Stimulated activated CD4-positive, alpha-beta T cell treated with anti-CD3 and anti-CD28 coated beads, Interleukin-4, amount 100 ng/mL, for 48 hours (primary cell): Measurements from ENCODE around the gene HES5.
"Not testable (repeated sequence)": the region's sequence is repeated elsewhere in the genome, so short reads cannot be mapped to it uniquely, and the experiment has no call there.

Experiments used
- DNase-seq, 2 donors: peaks; one replicate each; pipeline ENCODE4 v3.0.0-alpha.2; 2020; ENCODE audit warnings: low read depth in 2 of 2

The HES5 gene

DNA sequence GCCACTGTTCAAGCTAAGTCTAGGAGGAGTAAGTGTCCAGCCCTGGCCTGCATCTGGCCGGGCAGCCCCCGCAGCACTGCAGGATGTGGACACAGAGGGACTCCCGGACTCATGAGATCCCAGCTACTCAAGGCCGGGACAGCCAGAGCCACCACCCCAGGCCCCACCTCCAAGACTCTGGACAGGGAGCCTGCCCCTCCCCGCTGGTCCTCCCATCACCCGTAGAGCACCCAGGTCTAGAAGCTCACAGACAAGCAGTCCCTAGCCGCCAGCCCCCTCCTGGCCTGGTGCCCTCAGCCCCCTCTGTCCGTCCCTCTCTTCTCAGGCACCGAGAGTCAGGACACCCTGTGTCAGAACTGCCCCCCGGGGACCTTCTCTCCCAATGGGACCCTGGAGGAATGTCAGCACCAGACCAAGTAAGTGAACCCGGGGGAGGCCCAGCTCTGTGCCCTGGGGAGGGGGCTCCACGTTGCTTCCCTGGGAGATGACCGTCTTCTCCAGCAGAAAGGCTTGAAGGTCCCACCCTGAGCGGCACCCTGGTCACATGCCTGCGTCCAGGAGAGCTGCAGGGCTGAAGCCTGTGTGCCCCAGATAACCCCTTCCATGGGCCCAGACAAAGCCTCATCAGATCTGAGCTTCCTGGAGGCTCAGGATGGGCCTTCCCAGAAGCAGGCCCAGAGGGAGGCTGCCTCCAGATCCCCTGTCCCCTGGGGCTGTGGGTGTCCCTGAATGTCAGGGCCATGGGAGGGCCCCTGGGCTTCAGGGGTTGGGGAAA lies 30.4 kb upstream of the HES5 start:
- no peak for DNase-seq

DNA sequence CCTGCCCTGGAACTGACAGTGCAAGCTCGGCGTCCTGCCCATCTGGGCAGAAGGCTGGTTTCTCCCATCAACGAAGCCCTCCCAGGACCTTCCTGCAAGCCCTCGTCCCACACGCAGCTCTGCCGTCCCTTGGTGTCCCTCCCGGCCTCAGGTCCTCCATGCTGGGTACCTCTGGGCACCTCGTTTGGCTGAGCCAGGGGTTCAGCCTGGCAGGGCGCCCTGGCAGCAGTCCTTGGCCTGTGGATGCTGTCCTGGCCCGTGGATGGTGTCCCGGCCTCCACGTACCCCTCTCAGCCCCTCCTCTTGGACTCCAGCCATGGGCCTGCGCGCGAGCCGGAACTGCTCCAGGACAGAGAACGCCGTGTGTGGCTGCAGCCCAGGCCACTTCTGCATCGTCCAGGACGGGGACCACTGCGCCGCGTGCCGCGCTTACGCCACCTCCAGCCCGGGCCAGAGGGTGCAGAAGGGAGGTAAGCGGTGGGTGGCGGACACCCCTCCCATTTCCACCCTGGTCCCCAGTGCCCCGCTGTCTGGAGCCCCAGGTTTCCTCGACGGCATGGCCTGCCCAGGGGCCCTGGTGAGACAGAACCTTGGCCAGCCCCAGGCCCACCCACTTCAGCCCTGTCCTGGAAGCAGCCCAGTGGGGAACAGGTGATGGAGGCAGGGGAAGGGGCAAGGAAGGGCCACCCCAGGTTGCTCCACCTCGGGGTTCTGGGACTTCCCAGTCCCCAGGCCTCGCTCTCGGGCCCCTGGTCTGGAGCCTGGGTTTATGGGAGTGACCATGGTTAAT lies 29.6 kb upstream of the HES5 start:
- DNase-seq = no peak

DNA sequence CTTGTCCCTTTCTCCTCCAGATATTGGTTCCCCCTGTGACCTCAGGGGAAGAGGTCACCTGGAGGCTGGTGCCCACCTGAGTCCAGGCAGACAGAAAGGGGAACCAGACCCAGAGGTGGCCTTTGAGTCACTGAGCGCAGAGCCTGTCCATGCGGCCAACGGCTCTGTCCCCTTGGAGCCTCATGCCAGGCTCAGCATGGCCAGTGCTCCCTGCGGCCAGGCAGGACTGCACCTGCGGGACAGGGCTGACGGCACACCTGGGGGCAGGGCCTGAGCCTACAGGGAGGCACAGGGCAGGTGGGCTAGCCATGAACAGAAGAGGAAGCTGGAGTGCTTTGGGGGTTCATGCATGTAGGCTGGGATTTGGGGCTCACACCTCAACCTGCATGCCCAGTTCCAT lies 28.8 kb upstream of the HES5 start:
- DNase-seq = no peak

DNA sequence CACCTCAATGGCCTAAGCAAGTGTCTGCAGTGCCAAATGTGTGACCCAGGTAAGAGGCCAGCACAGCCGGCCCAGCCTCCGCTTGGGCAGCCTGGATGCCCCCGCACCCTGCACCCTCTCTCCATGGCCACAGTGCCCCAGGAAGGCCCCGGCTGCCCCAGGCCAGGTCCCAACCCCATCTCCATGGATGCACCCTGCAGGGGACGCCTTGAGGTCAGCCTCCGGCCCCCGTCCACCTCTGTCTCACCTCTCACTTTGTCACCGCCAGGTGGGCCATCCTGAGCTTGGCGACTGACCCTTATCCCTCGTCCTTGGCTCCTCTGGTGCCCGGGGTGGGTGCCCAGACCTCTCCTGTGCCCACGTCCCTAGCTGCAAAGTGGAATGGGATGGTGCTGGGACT lies 28.4 kb upstream of the HES5 start:
- no peak for DNase-seq

DNA sequence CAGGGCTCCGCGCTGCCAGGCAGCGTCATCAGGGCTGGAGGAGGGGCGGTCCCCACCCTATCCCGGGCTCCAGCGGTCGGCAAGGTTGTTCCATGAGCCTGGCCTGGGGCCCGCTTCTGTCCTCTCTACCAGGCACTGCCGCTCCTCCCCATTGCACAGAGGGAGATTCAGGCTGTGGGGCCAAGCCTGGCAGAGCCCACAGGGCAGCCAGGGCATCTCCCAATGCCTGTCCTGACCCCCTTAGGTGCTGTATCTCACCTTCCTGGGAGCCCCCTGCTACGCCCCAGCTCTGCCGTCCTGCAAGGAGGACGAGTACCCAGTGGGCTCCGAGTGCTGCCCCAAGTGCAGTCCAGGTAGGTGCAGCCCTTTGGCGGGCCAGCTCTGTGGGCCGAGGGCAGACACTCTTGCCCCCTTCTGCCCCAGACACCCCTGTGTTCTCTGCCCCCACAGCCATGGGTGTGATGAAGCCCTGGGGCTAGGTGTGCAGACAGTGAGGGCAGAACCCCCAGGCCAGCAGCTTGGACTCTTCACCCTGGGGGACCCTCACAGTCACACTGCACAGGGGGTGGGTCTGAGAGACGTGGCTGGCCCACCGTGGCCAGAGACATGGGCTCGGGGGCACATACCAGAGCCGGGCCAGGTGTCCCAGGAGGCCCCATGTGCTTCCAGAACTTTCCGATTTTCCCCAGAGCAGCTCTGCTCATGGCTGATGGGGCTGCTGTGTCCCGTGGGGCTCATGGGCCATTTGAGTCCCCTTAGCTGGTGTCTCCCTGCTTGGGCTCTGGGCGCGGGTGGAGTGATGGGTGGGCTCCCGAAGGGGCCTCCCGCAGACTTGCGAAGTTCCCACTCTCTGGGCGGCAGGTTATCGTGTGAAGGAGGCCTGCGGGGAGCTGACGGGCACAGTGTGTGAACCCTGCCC lies 27.7 kb upstream of the HES5 start:
- DNase-seq = no peak

DNA sequence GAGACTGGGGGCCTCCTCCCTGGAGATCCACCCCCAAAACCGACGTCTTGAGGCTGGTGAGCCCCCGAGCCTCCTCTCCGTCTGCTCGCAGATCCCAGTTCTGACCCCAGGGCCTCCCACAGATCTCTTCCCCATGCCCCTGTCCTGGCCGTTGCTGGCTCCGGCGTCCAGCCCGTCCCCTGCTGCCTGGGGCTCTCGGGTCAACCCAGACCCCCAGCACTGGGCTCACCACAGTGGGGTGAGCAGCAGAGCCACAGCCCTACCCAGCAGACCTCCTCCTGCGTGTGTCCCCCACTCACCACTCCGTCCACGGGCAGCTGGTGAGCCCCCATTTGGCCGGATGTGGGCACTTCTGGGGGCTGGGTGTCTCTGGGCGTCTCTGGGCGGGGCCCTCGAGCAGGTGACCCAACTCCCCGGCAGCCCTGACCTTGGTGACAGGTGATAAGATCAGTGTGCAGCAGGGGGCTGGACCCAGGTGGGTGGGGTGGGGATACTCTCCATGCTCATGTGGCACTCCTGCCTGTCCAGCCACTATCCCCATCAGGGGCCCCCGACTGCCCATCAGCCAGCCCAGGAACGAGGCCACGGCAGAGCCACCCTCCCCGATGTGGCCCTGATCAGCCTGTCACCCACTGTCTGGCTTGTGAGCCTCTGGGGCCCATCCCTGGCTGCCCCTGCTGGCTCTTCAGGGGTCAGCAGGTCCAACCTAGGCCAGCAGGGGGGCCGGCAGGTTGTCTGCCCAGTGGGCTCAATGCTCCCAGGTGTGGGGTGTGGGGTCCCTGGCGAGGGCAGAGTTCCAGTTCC lies 26.8 kb upstream of the HES5 start:
- no peak for DNase-seq

DNA sequence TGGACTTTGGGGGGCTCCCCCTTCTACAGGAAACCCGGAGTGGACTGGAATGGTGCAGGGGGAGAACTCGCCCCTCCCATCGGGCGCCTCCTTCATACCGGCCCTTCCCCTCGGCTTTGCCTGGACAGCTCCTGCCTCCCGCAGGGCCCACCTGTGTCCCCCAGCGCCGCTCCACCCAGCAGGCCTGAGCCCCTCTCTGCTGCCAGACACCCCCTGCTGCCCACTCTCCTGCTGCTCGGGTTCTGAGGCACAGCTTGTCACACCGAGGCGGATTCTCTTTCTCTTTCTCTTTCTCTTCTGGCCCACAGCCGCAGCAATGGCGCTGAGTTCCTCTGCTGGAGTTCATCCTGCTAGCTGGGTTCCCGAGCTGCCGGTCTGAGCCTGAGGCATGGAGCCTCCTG lies 26.2 kb upstream of the HES5 start, which contains the start of gene TNFRSF14:
TSS of gene TNFRSF14 (plus strand) at position 95 of the 401 bp plus-strand sequence. CDS start at position 389, 294 bp downstream.
- peak; percentile 53 to 58 for DNase-seq

DNA sequence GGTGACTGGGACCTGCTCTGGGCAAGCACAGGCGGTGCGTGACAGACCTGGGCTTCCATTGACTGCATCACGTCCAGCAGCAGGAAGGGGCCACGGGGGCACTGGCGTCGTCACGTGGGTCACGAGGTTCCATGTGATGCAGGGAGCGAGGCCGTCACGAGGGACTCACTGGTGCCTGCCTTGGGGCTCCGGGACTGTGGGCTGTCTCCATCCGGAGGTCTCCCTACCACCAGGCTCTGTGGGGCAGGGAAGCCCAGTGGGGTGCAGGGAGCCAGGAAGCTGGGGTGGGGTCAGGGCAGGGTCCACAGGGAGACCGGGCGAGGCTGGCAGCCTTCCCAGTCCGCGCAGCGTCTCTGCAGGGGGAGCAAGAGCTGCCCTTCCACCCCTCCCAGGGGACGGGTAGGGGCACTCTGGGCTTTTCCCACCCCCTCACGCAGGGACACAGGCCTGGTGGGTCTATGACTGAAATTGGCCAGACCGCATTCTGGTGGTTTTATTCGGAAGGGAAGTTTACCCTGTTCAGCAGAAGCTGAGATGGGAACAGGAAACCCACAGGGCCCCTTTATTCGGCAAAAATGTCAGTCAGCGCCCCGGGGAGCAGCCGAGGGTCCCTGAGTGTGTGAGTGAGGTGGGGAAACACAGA lies 25.7 kb upstream of the HES5 start:
- DNase-seq = peak; percentile 73 to 75

DNA sequence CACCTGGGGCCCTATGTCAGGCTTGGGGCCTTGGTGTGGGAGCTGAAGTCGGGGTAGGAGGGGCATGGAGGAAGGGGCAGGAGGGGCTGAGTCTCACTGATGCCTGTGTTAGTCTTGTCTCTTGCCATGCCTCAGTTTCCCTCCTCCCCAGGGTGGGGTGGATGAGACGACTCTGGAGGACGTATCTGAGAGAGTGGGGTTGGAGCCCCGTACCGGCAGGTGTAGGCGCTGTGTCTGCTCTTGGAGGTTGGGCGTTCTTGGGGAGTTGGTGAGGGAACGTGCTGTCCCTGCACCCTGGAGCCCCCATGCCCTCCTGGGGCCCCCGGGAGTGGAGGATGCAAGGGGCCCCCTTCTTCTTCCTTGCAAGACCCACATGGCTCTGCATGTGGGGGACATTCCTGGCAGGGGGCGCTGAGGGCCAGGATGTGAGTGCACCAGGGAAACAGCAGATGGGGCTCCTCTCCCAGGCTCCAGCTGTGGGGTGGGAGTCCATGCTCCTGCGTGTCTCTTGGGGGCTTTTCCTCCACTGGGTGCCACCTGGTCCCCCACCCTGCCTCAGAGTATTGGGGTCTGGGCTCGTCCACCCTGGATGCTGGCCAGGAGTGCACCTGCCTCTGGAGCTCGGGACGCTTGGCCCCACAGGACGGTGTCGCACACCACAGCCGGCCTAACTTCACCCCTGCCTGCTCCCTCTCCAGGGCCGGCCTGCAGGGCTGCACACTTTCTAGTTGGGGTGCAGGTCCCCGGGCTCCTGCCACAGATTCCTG lies 24.7 kb upstream of the HES5 start:
- no peak for DNase-seq

DNA sequence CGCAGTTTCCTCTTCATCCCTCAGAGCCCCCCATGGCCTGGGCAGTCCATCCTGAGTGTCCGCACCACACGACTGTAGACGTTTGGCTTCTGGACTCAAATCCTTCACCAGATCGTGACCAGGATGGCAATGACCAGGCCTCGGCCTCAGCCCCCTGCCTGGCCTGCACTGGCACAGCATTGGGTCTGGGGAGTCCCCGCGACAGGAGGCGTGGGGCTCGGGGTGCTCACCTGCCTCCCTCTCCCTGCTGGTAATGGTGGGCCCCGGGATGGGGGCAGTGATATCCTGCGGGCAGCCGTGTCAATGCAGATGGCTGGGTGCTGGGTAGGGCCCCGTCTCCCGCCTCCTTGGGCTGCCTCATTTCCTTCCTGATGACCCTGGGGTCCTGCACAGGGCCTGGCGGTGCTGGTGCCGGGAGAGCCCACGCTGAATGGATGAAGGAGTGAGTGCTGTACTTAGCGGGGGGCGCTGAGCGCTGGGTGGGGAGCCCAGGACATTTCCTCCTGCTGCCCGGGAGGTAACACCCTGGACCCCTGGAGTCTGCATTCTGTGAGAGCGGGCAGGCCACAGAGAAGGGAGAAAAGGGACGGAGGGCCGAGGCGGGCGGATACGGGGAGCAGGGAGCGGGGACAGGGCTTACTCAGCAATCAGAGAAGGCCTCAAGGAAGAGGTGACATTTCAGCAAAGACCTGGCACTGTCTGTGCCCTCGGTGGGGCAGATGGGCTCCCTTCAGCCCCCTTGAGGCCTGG lies 24.0 kb upstream of the HES5 start:
- DNase-seq = no peak

DNA sequence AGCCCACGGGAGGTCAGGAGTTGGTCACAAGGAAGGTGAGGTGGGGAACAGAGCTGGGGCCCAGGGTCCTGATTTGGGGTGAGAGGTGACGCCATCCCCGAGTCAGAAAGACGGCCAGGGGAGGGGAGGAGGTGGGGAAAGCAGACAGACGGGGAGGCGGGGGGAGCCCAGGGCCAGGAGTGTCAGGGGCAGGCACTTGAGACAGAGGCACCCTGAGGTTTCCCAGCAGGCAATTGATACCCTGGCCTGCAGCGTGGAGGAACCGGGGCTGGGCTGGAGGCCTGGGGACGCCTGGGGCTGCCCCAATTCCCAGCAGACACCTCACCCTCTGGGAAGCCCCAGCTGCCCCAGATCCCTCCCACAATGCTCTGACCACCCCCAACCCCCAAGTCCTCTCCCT lies 23.0 kb upstream of the HES5 start:
- DNase-seq = not testable (repeated sequence)

DNA sequence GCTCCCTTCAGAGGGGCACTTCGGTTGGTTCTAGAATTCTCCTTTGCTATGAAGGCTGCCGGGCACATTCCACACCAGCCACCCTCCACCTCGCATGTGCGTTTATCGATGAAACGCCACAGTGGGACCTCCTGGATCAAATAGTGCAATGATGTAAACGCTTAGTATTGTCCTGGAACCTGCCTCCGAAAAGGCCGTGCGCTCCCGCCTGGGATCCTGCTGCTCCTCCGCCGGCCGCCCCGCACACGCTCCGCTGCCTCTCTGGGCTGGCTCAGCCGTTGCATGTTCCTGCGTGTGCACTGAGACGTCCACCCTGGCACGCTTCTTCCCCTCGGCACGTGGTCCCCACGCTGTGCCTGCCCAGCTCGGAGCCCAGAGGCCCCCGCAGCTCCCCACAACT lies 22.1 kb upstream of the HES5 start:
- no peak for DNase-seq

DNA sequence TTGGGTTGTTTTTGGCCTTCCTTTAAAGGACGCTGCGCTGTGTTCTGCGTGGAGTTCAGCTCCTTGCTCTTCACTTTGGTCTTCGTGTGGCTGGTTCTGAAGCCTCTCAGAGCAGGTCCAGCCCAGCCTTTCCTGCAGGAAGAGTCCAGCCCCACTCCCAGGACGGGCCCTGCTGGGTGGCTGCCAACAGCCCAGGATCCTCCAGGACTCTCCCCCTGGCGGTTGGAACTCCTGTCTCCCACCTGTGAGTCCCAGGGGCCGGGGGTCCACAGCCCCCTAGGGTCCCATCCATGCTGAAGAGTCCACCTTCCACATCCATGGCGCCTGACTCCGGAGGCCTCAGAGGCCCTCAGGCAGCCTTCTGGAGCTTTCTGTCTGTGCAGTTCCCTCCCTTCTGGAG lies 21.5 kb upstream of the HES5 start:
- DNase-seq = not testable (repeated sequence)

DNA sequence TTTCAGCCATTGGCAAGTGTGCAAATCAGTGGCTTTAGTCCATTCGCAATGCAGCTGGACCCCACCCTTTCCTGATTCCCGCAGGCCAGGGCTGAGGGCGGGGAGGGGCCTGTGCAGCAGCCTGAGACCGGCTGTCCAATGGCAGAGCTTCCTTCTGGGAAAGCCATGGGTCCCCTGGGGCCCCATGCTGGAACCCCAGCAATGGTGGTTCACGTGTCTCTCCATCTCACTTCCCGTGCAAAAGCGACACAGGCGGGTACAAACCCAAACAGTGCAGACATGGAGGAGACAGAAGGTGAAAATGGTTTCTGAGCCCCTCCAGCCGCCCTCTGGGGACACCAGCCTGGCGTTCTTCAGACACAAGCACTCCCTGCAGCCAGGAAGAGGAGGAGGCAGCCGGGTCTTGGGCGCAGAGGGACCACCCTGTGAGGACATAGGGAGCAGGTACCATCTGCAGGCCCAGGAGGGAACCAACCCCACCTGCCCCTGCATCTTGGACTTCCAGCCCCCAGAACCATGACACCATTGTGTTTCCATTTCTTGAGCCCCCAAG lies 20.3 kb upstream of the HES5 start:
- DNase-seq = not testable (repeated sequence)

DNA sequence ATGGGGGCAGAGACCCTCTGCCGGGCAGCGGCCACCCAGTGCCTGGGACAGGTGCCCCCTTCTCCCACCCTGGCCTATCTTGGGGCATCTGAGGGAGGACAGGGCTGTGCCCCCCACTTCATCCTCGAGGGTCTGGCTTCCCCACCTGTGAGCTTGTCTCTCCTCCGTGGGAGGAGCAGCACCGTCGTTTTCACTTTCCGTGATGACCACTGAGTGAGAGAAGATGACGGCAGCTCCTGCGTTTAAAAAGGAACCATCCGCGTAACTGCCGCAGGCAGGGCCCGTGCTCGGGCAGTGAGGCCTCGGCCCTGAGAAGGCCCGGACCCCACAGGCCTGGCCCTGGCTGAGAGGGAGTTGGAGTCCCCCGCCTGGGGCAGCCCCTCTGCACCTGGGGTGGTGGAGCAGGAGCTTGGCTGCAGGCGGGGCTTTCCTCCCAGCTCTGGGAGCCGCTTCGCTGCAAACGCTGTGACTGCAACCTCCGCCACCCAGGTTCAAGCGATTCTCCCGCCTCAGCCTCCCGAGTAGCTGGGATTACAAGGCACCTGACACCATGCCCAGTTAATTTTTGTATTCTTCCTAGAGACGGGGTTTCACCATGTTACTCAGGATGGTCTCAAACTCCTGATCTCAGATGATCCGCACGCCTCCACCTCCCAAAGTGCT lies 19.4 kb upstream of the HES5 start:
- DNase-seq = not testable (repeated sequence)

DNA sequence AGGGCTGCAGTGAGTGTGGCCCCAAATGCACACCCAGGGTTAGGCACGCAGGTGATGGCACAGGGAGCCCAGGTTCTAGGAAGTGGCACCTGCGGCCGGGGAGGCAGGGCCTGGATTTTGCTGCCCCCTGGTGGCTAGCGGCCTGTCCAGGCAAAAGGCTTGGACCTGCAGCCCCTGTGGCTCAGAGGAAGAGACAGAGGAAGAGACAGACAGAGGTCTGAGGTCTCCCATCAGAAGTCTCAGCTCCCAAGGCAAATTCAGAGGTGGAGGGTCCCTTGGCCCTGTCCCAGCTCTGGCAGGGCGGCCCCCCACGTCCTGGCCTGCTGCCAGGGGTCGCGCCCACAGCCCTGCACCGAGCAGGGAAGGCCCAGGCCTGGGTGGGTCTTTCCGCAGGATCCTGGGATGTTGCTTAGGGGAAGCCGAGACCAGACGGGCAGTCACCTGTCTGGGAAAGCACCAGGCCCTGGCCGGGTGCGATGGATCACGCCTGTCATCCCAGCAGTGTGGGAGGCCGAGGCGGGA lies 18.1 kb upstream of the HES5 start:
- peak; percentile 80 to 82 for DNase-seq

DNA sequence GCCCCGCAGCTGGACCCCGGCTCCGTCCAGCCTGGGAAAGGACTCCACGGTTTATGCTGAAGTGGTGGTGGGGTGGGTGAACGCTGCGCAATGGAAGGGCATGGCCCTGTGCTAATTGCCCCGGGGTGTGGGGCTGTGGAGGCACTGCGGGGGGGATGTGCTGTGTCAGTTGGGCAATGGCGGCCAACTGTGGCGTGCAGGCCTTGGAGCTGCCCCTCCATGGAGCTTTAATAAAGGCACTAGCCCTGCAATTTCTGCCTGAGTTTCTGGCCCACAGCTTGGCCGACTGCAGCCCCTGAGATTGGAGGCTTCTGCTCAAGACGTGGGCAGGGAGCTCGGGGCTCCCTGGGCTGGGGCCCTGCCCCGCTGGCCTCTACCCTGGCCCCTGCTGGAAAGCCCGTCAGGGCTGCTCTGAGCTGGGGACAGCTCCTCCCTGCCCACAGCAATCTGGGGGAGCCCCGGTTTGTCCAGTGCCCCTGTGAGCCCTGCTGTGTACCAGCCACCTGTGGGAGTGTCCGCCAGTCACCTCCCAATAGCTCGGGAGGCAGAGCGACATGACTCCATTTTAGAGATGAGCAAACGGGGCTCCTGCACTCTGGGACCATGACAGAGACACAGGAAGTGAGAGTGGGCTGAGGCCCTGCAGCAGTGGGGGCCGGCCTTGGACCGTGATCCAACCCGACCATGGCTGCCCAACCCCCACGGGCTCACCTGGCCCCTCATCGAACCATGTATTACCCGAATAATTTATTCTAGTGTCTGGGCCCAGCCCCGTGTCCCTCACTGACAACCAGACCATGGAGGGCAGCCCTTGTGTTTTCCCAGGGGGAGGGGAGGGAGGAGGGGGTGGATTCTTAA lies 17.4 kb upstream of the HES5 start:
- peak in 1 of 2 donors; percentile 49 for DNase-seq
